K562 (cell line): ENCODE data around the gene DCUN1D1. TPM values are rescaled to one million over a fixed set of nuclear protein-coding genes. Genes with fewer than 3 reads are reported as not detected.

Experiments
- ATAC-seq: fragments of 200-7000 bp; cut with Tn5 transposase; 3 replicates; pipeline ENCODE4 v1.9.1; 2020; ENCODE audit warnings: moderate library complexity
- BruUV-seq: library from RNA; stranded (reverse); fragments of 400-500 nt; replicated peaks from 2 replicates; lab custom pipeline; 2021; lab: Mats Ljungman, UMichigan
- CTCF ChIA-PET: fragments of 300-600 bp; formaldehyde crosslinking; extraction: SDS; loops from one replicate; lab custom pipeline; 2021; ENCODE audit warnings: low intra/inter-chr PET ratio; lab: Yijun Ruan, JAX
- POLR2A ChIA-PET: fragments of 300-600, 350-650 bp; sonication (Branson Sonifier 250); formaldehyde crosslinking; extraction: SDS; loops from one replicate; lab custom pipeline; 2021; ENCODE audit warnings: antibody characterized with exemption, inconsistent platforms; lab: Yijun Ruan, JAX
- DNase-seq, 4 experiments: peaks; one replicate each; pipeline versions ENCODE4 v3.0.0 to v3.0.0-alpha.2; 2011 to 2018; ENCODE audit warnings: low spot score in 3 of 4, mixed read lengths in 3 of 4; ENCODE audit errors: extremely low read depth in 1 of 4
- FAIRE-seq: peaks from 2 replicates; lab custom pipeline; 2011; peaks lifted over from hg19 to GRCh38; lab: Jason Lieb, UNC
- H2AFZ ChIP-seq: 2 replicates; pipeline ENCODE4 v1.6.0; 2011; ENCODE audit warnings: low read depth, low read length, control low read depth, inconsistent platforms
- H3K27ac ChIP-seq: fragments of 200-600 bp; 3 replicates; pipeline ENCODE4 v1.8.0; 2011; ENCODE audit warnings: low read depth, mild to moderate bottlenecking, control low read depth, inconsistent platforms, low read length, moderate library complexity, mixed read lengths; ENCODE audit errors: extremely low read depth
- H3K27me3 ChIP-seq, 2 experiments: fragments of 300-600 bp in 1 of 2; 2 replicates in 1 of 2; 3 replicates in 1 of 2; pipeline versions ENCODE4 v1.6.0 to v1.8.0; 2011; ENCODE audit warnings: inconsistent platforms in 2 of 2, low read length in 2 of 2, mild to moderate bottlenecking in 1 of 2, mixed read lengths in 1 of 2, moderate library complexity in 1 of 2; ENCODE audit not compliant: control insufficient read depth in 2 of 2, insufficient read depth in 2 of 2
- H3K36me3 ChIP-seq: fragments of 300-600 bp; 3 replicates; pipeline ENCODE4 v1.8.0; 2011; ENCODE audit warnings: mild to moderate bottlenecking, low read length, inconsistent platforms; ENCODE audit not compliant: control insufficient read depth, insufficient read depth
- H3K4me1 ChIP-seq, 2 experiments: fragments of 200-600 bp in 1 of 2; replicated peaks in 1 of 2; 2 replicates in 1 of 2; 3 replicates in 1 of 2; pipeline versions ENCODE4 v1.5.1 to v1.8.0; 2011; ENCODE audit warnings: inconsistent platforms in 2 of 2, low read length in 2 of 2, mild to moderate bottlenecking in 1 of 2, mixed read lengths in 1 of 2, moderate library complexity in 1 of 2; ENCODE audit not compliant: control insufficient read depth in 2 of 2, insufficient read depth in 2 of 2
- H3K4me2 ChIP-seq: 2 replicates; pipeline ENCODE4 v1.6.1; 2011; ENCODE audit warnings: low read length, control low read depth, inconsistent platforms, mixed read lengths; ENCODE audit not compliant: insufficient read depth
- H3K4me3 ChIP-seq: fragments of 200-600 bp; sonication (generic), shearing (Covaris generic); 2 replicates; pipeline ENCODE4 v1.5.1; 2016; ENCODE audit warnings: control low read depth, inconsistent platforms
- H3K79me2 ChIP-seq: fragments of 200-600 bp; 3 replicates; pipeline ENCODE4 v1.8.0; 2011; ENCODE audit warnings: low read length, inconsistent platforms; ENCODE audit not compliant: control insufficient read depth, insufficient read depth
- H3K9ac ChIP-seq, 2 experiments: 2 replicates each; pipeline versions ENCODE4 v1.6.0 to v1.6.1; 2011; ENCODE audit warnings: low read depth in 2 of 2, low read length in 2 of 2, control low read depth in 1 of 2, inconsistent platforms in 1 of 2, mild to moderate bottlenecking in 1 of 2, mixed read lengths in 1 of 2; ENCODE audit not compliant: insufficient read depth in 1 of 2
- H3K9me1 ChIP-seq: one replicate; pipeline ENCODE4 v1.6.0; 2011; ENCODE audit warnings: inconsistent platforms, mild to moderate bottlenecking, low read length, moderate library complexity; ENCODE audit not compliant: control insufficient read depth, insufficient read depth
- H3K9me3 ChIP-seq: replicated peaks from 2 replicates; pipeline ENCODE4 v1.5.1; 2011; ENCODE audit warnings: low read depth, low read length, inconsistent platforms; ENCODE audit not compliant: control insufficient read depth, insufficient read depth
- H4K20me1 ChIP-seq: replicated peaks from 2 replicates; pipeline ENCODE4 v1.6.1; 2011; ENCODE audit warnings: low read length, inconsistent platforms, mixed read lengths; ENCODE audit not compliant: control insufficient read depth, insufficient read depth
- BRD4 ChIP-seq: fragments of 200-600 bp; sonication (generic); IDR thresholded peaks from 2 replicates; pipeline ENCODE4 v1.6.1; 2017; ENCODE audit warnings: inconsistent platforms
- CBFB ChIP-seq: sonication (generic); formaldehyde crosslinking; IDR thresholded peaks from 2 replicates; pipeline ENCODE4 v1.4.0; 2020; ENCODE audit warnings: mild to moderate bottlenecking, missing genetic modification reagents
- CEBPG ChIP-seq, 3 experiments: fragments of 200-800 bp in 1 of 3; sonication (Bioruptor generic) in 1 of 3; sonication (generic) in 1 of 3; formaldehyde crosslinking in 1 of 3; IDR thresholded peaks in 2 of 3; conservative IDR thresholded peaks in 1 of 3; 2 replicates each; pipeline versions ENCODE4 v1.6.1 to v1.8.0; 2016 to 2022; ENCODE audit warnings: missing compliant biosample characterization in 2 of 3, missing genetic modification characterization in 2 of 3, mild to moderate bottlenecking in 1 of 3, missing genetic modification reagents in 1 of 3
- CREBBP ChIP-seq: IDR thresholded peaks from one replicate; pipeline ENCODE4 v1.6.1; 2012; ENCODE audit warnings: low read depth, mild to moderate bottlenecking, control low read depth, inconsistent platforms, low read length
- GTF2E2 ChIP-seq: fragments of 200-800 bp; sonication (Bioruptor generic); IDR thresholded peaks from 2 replicates; pipeline ENCODE4 v1.6.1; 2016; ENCODE audit warnings: missing genetic modification characterization, missing compliant biosample characterization
- MCM5 ChIP-seq: fragments of 450-650 bp; IDR thresholded peaks from 2 replicates; pipeline ENCODE4 v1.6.1; 2016; ENCODE audit warnings: low read depth
- NR1H2 ChIP-seq: sonication (generic); formaldehyde crosslinking; IDR thresholded peaks from 2 replicates; pipeline ENCODE4 v1.4.0; 2020; ENCODE audit warnings: mild to moderate bottlenecking, missing genetic modification reagents
- PHF20 ChIP-seq: fragments of 450-650 bp; IDR thresholded peaks from 2 replicates; pipeline ENCODE4 v1.6.1; 2018; ENCODE audit not compliant: partially characterized antibody
- PYGO2 ChIP-seq: fragments of 450-650 bp; IDR thresholded peaks from 2 replicates; pipeline ENCODE4 v1.6.1; 2016; ENCODE audit warnings: mild to moderate bottlenecking, missing genetic modification characterization, moderate library complexity, missing compliant biosample characterization
- SP1 ChIP-seq: sonication (generic); formaldehyde crosslinking; IDR thresholded peaks from 2 replicates; pipeline ENCODE4 v1.8.1; 2022; ENCODE audit warnings: mild to moderate bottlenecking, missing genetic modification reagents
- XRCC3 ChIP-seq: fragments of 450-650 bp; IDR thresholded peaks from 2 replicates; pipeline ENCODE4 v1.6.1; 2017; ENCODE audit warnings: mild to moderate bottlenecking, moderate library complexity
- ZBTB8A ChIP-seq: fragments of 450-650 bp; IDR thresholded peaks from 2 replicates; pipeline ENCODE4 v1.6.1; 2018; ENCODE audit warnings: mild to moderate bottlenecking, moderate library complexity; ENCODE audit not compliant: partially characterized antibody
- ZNF121 ChIP-seq: sonication (generic); formaldehyde crosslinking; conservative IDR thresholded peaks from 2 replicates; pipeline ENCODE4 v1.8.0; 2022; ENCODE audit warnings: missing genetic modification reagents
- ZNF253 ChIP-seq: fragments of 250-450 bp; sonication (Bioruptor Pico); conservative IDR thresholded peaks from 2 replicates; pipeline ENCODE4 v1.6.1; 2021; ENCODE audit warnings: mild to moderate bottlenecking
- WGBS: fragments of 100-300 bp; shearing (Covaris generic); methylation state at CpG from one replicate; pipeline ENCODE4 v1.1.6; 2016; ENCODE audit warnings: low coverage, mixed read lengths; ENCODE audit not compliant: insufficient coverage; ENCODE audit errors: missing lambda C conversion rate; 5-methylcytosine and 5-hydroxymethylcytosine counted together
- in situ Hi-C: fragments of 300-500 bp; cut with MboI; formaldehyde crosslinking; loops from 4 replicates; pipeline ENCODE4 v1.15.0; 2018; ENCODE audit warnings: inconsistent platforms, mixed read lengths
- intact Hi-C: fragments of 100-400 bp; cut with micrococcal nuclease; formaldehyde crosslinking; loops from 2 replicates; pipeline ENCODE4 v1.14.2; 2022
- polyA plus RNA-seq, 8 experiments: library from polyadenylated mRNA; depleted of rRNA in 4 of 8; stranded (reverse) in 5 of 8; unstranded in 3 of 8; fragments of >200 nt; fragmentation: Nextera tagmentation in 2 of 8; fragmentation: Illumina TruSeq in 1 of 8; extraction: Ambion mirVana in 2 of 8; extraction: Trizol in 1 of 8; gene quantifications; 2 replicates each; pipeline versions ENCODE4 v1.2.1 to v1.2.3, GENCODE V29; 2011 to 2014; ENCODE audit warnings: inconsistent platforms in 1 of 8, missing spikeins in 1 of 8
- total RNA-seq, 7 experiments: library from RNA; depleted of rRNA in 6 of 7; stranded (reverse); fragments of >200 nt in 6 of 7; fragmentation: Illumina TruSeq in 2 of 7; extraction: Trizol in 2 of 7; gene quantifications; 2 replicates each; pipeline versions ENCODE4 v1.2.1 to v1.2.3, GENCODE V29; 2011 to 2021; ENCODE audit warnings: low replicate concordance in 1 of 7
- TF ChIP-seq, protein P1 (sequence below): fragments of 250-450 bp; sonication (Bioruptor Pico); IDR thresholded peaks from 2 replicates; pipeline ENCODE4 v1.4.0; 2020
- TF ChIP-seq, protein P2 (sequence below): sonication (generic); formaldehyde crosslinking; IDR thresholded peaks from 2 replicates; pipeline ENCODE4 v1.8.0; 2022; ENCODE audit warnings: missing genetic modification reagents, mild to moderate bottlenecking, borderline replicate concordance

Gene DCUN1D1
- total and polyA plus RNA-seq, 9 of the 15 experiments (the other 6 are each of a cell fraction or from before 2014, with no cell fraction given): 11.4 to 46.8 (median 28.2) TPM

DNA sequence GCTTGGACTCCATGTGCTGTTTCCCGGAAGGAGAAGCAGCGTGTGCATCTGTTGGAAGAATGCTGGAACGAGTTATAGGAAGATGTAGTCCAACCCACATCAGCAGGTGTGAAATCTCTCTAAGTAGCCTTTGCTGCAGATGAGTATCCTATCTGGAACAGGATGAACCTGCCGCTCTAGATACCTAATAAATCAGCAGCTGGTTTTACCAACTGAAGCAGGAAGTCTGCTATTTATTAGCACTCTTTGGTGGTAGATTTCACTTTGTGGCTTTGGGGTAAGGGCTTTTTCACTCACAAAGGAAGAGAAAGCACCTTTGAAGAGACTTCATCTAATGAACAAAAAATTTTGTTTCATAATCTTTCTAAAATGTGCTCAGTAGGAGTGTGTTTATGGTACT lies 66.4 kb downstream of the DCUN1D1 start:
- Histone ChIP-seq H3K27ac (no peak overlapping the region), H3K4me2 (no peak overlapping the region)
- BruUV-seq: no TSS peak
- TF ChIP-seq ZNF121 (CRISPR knock-in tag): no peak
- TF ChIP-seq CEBPG (CRISPR knock-in tag; IDR thresholded peaks at IDR 0.05): no peak
- no peak for TF ChIP-seq CEBPG (tag; conservative IDR thresholded peaks at IDR 0.05 in 1 of 2, IDR thresholded peaks at IDR 0.05 in 1 of 2)
- no peak for TF ChIP-seq MCM5
- TF ChIP-seq CBFB (CRISPR knock-in tag): no peak
- no peak for TF ChIP-seq NR1H2
- no peak for TF ChIP-seq CREBBP
- no peak for TF ChIP-seq ZBTB8A
- TF ChIP-seq PHF20: no peak
- TF ChIP-seq, protein P1, sequence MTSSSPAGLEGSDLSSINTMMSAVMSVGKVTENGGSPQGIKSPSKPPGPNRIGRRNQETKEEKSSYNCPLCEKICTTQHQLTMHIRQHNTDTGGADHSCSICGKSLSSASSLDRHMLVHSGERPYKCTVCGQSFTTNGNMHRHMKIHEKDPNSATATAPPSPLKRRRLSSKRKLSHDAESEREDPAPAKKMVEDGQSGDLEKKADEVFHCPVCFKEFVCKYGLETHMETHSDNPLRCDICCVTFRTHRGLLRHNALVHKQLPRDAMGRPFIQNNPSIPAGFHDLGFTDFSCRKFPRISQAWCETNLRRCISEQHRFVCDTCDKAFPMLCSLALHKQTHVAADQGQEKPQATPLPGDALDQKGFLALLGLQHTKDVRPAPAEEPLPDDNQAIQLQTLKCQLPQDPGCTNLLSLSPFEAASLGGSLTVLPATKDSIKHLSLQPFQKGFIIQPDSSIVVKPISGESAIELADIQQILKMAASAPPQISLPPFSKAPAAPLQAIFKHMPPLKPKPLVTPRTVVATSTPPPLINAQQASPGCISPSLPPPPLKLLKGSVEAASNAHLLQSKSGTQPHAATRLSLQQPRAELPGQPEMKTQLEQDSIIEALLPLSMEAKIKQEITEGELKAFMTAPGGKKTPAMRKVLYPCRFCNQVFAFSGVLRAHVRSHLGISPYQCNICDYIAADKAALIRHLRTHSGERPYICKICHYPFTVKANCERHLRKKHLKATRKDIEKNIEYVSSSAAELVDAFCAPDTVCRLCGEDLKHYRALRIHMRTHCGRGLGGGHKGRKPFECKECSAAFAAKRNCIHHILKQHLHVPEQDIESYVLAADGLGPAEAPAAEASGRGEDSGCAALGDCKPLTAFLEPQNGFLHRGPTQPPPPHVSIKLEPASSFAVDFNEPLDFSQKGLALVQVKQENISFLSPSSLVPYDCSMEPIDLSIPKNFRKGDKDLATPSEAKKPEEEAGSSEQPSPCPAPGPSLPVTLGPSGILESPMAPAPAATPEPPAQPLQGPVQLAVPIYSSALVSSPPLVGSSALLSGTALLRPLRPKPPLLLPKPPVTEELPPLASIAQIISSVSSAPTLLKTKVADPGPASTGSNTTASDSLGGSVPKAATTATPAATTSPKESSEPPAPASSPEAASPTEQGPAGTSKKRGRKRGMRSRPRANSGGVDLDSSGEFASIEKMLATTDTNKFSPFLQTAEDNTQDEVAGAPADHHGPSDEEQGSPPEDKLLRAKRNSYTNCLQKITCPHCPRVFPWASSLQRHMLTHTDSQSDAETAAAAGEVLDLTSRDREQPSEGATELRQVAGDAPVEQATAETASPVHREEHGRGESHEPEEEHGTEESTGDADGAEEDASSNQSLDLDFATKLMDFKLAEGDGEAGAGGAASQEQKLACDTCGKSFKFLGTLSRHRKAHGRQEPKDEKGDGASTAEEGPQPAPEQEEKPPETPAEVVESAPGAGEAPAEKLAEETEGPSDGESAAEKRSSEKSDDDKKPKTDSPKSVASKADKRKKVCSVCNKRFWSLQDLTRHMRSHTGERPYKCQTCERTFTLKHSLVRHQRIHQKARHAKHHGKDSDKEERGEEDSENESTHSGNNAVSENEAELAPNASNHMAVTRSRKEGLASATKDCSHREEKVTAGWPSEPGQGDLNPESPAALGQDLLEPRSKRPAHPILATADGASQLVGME: no peak
- TF ChIP-seq BRD4: no peak
- no peak for TF ChIP-seq GTF2E2 (tag)
- no peak for TF ChIP-seq XRCC3
- TF ChIP-seq SP1 (CRISPR knock-in tag): no peak
- TF ChIP-seq, protein P2, sequence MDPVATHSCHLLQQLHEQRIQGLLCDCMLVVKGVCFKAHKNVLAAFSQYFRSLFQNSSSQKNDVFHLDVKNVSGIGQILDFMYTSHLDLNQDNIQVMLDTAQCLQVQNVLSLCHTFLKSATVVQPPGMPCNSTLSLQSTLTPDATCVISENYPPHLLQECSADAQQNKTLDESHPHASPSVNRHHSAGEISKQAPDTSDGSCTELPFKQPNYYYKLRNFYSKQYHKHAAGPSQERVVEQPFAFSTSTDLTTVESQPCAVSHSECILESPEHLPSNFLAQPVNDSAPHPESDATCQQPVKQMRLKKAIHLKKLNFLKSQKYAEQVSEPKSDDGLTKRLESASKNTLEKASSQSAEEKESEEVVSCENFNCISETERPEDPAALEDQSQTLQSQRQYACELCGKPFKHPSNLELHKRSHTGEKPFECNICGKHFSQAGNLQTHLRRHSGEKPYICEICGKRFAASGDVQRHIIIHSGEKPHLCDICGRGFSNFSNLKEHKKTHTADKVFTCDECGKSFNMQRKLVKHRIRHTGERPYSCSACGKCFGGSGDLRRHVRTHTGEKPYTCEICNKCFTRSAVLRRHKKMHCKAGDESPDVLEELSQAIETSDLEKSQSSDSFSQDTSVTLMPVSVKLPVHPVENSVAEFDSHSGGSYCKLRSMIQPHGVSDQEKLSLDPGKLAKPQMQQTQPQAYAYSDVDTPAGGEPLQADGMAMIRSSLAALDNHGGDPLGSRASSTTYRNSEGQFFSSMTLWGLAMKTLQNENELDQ (CRISPR knock-in tag): no peak
- TF ChIP-seq PYGO2 (tag): no peak
- no peak for TF ChIP-seq ZNF253 (CRISPR knock-in tag)

More for the DNA sequence above, 66.4 kb downstream of the DCUN1D1 start:
- in situ Hi-C loops (no loop called here), intact Hi-C loops (loop anchor here (5.0 to 10.0 kb wide), 2 partner anchors 263 to 471 kb away; no protein-coding TSS in a partner anchor)
- FAIRE-seq: no peak
- no peak overlapping the region for H3K9ac ChIP-seq
- H3K27me3 ChIP-seq: no peaks in the 10 kb centered on the region
- H2AFZ ChIP-seq: no peak overlapping the region
- no peaks in the 10 kb centered on the region for H3K9me1 ChIP-seq
- POLR2A ChIA-PET: interaction anchor here (0.8 kb wide), 1 partner anchor 9 kb away, joined by 4 read pairs; no protein-coding TSS in a partner anchor
- 66% methylated on average over 4 of the region's 4 CpGs for WGBS
- CTCF ChIA-PET: no interaction called here
- no peak for ATAC-seq
- no peaks in the 10 kb centered on the region for H3K9me3 ChIP-seq
- H3K79me2 ChIP-seq: no peaks in the 10 kb centered on the region
- peaks cover 4 to 21% of the 10 kb centered on the region in 2 experiments for H3K4me1 ChIP-seq
- H3K36me3 ChIP-seq: peaks cover 32% of the 10 kb centered on the region; the same call in 2 of the 3 replicates
- H4K20me1 ChIP-seq: no peaks in the 10 kb centered on the region
- no peak overlapping the region for H3K4me3 ChIP-seq
- no peak for DNase-seq
